ENCODE measurements around the gene GABBR2.

Gene GABBR2

GRCh38 chr9:98403715-98404114, 305.0 kb downstream of the GABBR2 start:
- no peak overlapping the region for H3K4me3 ChIP-seq (ENCODE audit: low read length)
- TF ChIP-seq, protein P1, sequence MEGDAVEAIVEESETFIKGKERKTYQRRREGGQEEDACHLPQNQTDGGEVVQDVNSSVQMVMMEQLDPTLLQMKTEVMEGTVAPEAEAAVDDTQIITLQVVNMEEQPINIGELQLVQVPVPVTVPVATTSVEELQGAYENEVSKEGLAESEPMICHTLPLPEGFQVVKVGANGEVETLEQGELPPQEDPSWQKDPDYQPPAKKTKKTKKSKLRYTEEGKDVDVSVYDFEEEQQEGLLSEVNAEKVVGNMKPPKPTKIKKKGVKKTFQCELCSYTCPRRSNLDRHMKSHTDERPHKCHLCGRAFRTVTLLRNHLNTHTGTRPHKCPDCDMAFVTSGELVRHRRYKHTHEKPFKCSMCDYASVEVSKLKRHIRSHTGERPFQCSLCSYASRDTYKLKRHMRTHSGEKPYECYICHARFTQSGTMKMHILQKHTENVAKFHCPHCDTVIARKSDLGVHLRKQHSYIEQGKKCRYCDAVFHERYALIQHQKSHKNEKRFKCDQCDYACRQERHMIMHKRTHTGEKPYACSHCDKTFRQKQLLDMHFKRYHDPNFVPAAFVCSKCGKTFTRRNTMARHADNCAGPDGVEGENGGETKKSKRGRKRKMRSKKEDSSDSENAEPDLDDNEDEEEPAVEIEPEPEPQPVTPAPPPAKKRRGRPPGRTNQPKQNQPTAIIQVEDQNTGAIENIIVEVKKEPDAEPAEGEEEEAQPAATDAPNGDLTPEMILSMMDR (conservative IDR thresholded peaks at IDR 0.05; ENCODE audit: low read length), result no peak
- DNase-seq (ENCODE audit: low read depth), result no peak

- H3K4me3 ChIP-seq (ENCODE audit: low read length), result no peak overlapping the region
- DNase-seq (ENCODE audit: low read depth), result no peak
- TF ChIP-seq, protein P1 (conservative IDR thresholded peaks at IDR 0.05; ENCODE audit: low read length), result no peak
These were observed 306.5 kb downstream of the GABBR2 start for GRCh38 chr9:98402019-98402840.

DNA sequence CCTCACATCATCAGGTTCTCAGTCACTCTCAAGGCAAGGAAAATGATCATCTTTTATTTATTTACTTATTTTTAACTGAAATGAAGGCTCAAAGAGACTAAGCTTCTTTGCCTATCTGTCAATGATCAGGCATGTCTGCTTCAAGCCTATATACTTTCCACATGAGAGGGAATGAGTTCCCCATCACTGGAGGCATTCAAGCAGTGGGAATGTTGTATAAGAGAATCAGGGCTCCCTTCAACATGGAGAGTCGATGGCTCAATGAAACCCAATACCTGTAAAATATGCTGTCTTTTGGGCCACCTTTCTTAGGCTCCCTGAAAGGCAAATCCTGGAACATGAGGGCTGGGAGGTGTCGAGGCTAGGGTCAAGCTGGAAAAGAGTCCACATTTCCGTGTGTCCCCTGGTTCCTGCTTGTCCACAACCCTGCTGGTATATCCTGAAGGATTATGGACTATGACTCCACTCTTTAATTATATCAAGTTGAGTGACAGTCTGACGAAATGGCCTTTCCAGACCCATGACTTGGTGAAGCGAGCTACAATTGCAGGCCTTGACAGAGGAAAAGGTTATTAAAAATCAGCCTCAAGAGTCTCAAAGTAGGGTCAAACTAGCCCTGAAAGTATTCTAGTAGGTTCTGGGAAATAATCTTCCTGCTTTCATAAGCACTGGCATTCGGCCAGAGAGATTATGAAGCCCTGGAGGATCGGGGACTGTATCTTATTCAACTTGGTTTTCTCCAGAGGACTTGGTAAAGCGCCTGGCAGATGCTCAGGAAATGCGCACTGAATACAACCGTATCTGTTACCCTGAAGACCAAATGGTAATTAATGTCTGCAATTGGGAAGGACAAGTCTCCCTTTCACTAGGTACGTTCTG, 307.4 kb downstream of the GABBR2 start:
- DNase-seq (ENCODE audit: low read depth), result no peak
- no peak overlapping the region for H3K4me3 ChIP-seq (ENCODE audit: low read length)
- TF ChIP-seq, protein P1 (conservative IDR thresholded peaks at IDR 0.05; ENCODE audit: low read length), result no peak

GRCh38 chr9:98399950-98400683, 308.6 kb downstream of the GABBR2 start:
- TF ChIP-seq, protein P1 (conservative IDR thresholded peaks at IDR 0.05; ENCODE audit: low read length), result 0 out of 2 replicates have a peak, but pooled peaks have one; percentile 15
- no peak overlapping the region for H3K4me3 ChIP-seq (ENCODE audit: low read length)
- DNase-seq (ENCODE audit: low read depth), result no peak

- no peak overlapping the region for H3K4me3 ChIP-seq (ENCODE audit: low read length)
- TF ChIP-seq, protein P1 (conservative IDR thresholded peaks at IDR 0.05; ENCODE audit: low read length), result no peak
- no peak for DNase-seq (ENCODE audit: low read depth)
These were observed 312.1 kb downstream of the GABBR2 start for GRCh38 chr9:98396656-98397055.

- TF ChIP-seq, protein P1 (conservative IDR thresholded peaks at IDR 0.05; ENCODE audit: low read length), result no peak
- H3K4me3 ChIP-seq (ENCODE audit: low read length), result no peak overlapping the region
- no peak for DNase-seq (ENCODE audit: low read depth)
These were observed 312.5 kb downstream of the GABBR2 start for GRCh38 chr9:98396236-98396635.

Measured in AG10803 (cell line).